Naive thymus-derived CD4-positive, alpha-beta T cell (primary cell): ENCODE results near the gene TARDBP. TPM values are rescaled to one million over a fixed set of nuclear protein-coding genes. Genes with fewer than 3 reads are reported as not detected.

Source experiments
- ATAC-seq: fragments of 150-1000 bp; cut with Tn5 transposase; 2 replicates; pipeline ENCODE4 v1.10.0; 2021; ENCODE audit warnings: mild to moderate bottlenecking, moderate library complexity
- CTCF ChIA-PET: fragments of 350-600 bp; sonication (Branson Sonifier 250); formaldehyde crosslinking; loops from one replicate; lab custom pipeline; 2021; ENCODE audit warnings: antibody characterized with exemption; lab: Charles Lee
- POLR2A ChIA-PET: fragments of 350-600 bp; sonication (Branson Sonifier 250); formaldehyde crosslinking; loops from one replicate; lab custom pipeline; 2021; ENCODE audit warnings: antibody characterized with exemption, inconsistent platforms; lab: Charles Lee
- DNase-seq, 9 donors: peaks; one replicate each; pipeline versions ENCODE4 v3.0.0 to v3.0.0-alpha.2; 2020 to 2022; ENCODE audit warnings: mixed read lengths in 1 of 9
- H3K27ac ChIP-seq: one replicate; pipeline ENCODE4 v1.7.0; 2013; ENCODE audit warnings: mild to moderate bottlenecking, low read depth, low read length, moderate library complexity
- H3K27me3 ChIP-seq, 2 donors: one replicate each; pipeline ENCODE4 v1.7.0; 2013; ENCODE audit warnings: low read length in 2 of 2, mild to moderate bottlenecking in 2 of 2, moderate library complexity in 2 of 2; ENCODE audit not compliant: control insufficient read depth in 2 of 2, insufficient read depth in 2 of 2
- H3K36me3 ChIP-seq, 3 experiments: 1 replicate in 2 of 3; 2 replicates in 1 of 3; pipeline ENCODE4 v1.7.0; 2013; ENCODE audit warnings: low read length in 3 of 3, mild to moderate bottlenecking in 3 of 3, moderate library complexity in 1 of 3; ENCODE audit not compliant: insufficient read depth in 3 of 3, control insufficient read depth in 2 of 3
- H3K4me1 ChIP-seq, 2 donors: one replicate each; pipeline ENCODE4 v1.7.0; 2013; ENCODE audit warnings: low read length in 2 of 2, mild to moderate bottlenecking in 2 of 2, moderate library complexity in 1 of 2; ENCODE audit not compliant: control insufficient read depth in 2 of 2, insufficient read depth in 2 of 2
- H3K4me3 ChIP-seq: 2 replicates; pipeline ENCODE4 v1.7.0; 2013; ENCODE audit warnings: mild to moderate bottlenecking, low read length
- H3K9me3 ChIP-seq, 3 experiments: 1 replicate in 2 of 3; 2 replicates in 1 of 3; pipeline ENCODE4 v1.7.0; 2013; ENCODE audit warnings: low read length in 3 of 3; ENCODE audit not compliant: control insufficient read depth in 2 of 3
- H3K27ac Mint-ChIP-seq, 9 donors: one replicate each; pipeline ENCODE4 v1.8.0; 2020 to 2022; ENCODE audit warnings: mixed read lengths in 9 of 9, mild to moderate bottlenecking in 8 of 9, moderate library complexity in 5 of 9, inconsistent platforms in 2 of 9
- H3K27me3 Mint-ChIP-seq, 5 donors: one replicate each; pipeline ENCODE4 v1.8.0; 2021 to 2022; ENCODE audit warnings: mixed read lengths in 5 of 5, mild to moderate bottlenecking in 1 of 5
- H3K36me3 Mint-ChIP-seq, 5 donors: one replicate each; pipeline ENCODE4 v1.8.0; 2020 to 2022; ENCODE audit warnings: mixed read lengths in 5 of 5, mild to moderate bottlenecking in 3 of 5, inconsistent platforms in 1 of 5
- H3K4me1 Mint-ChIP-seq, 7 donors: one replicate each; pipeline ENCODE4 v1.8.0; 2020 to 2022; ENCODE audit warnings: mixed read lengths in 7 of 7, mild to moderate bottlenecking in 3 of 7, inconsistent platforms in 1 of 7
- H3K4me3 Mint-ChIP-seq, 10 donors: one replicate each; pipeline ENCODE4 v1.8.0; 2020 to 2022; ENCODE audit warnings: mild to moderate bottlenecking in 10 of 10, mixed read lengths in 10 of 10, moderate library complexity in 6 of 10, inconsistent platforms in 2 of 10
- H3K9me3 Mint-ChIP-seq, 11 donors: one replicate each; pipeline ENCODE4 v1.8.0; 2020 to 2022; ENCODE audit warnings: mixed read lengths in 11 of 11, mild to moderate bottlenecking in 4 of 11, inconsistent platforms in 1 of 11, moderate library complexity in 1 of 11
- intact Hi-C, 2 donors: fragments of 100-400 bp; cut with micrococcal nuclease; formaldehyde crosslinking; loops; one replicate each; pipeline ENCODE4 v1.15.1; 2023
- polyA plus RNA-seq, 2 donors: library from polyadenylated mRNA; unstranded; fragments of 300-500 nt; fragmentation: Illumina TruSeq; gene quantifications; one replicate each; pipeline ENCODE4 v1.2.3, GENCODE V29; 2021
- total RNA-seq, 6 experiments: library from RNA in 5 of 6; stranded (reverse) in 5 of 6; gene quantifications; 1 replicate in 5 of 6; 2 replicates in 1 of 6; pipeline ENCODE4 v1.2.3 and lab custom pipeline; 2021 to 2026

TARDBP gene
- total and polyA plus RNA-seq, 7 experiments from 2014 or later: 55.0 to 196 (median 171) TPM

DNA sequence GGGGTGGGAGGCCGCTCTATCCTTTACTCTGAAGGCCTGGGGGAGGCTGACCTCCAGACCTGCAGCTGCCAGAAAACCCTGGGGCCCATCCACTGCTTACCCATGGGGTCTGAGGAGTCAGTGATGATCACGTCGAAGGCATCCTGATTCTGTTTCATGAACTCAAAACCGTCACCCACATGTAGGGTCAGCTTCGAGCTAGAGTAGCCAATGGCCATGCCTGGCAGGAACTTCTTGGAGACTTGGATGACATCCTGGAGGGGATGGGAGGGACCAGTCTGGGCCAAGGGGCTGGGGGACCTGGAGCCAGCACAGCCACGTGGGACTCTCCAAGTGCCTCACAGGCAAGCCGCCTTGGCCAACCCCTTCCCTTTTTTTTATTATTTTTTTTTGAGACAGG lies 44.0 kb downstream of the TARDBP start:
- ChIA-PET CTCF (interaction anchor here (1.2 kb wide), 1 partner anchor 19 kb away, joined by 3 read pairs; no protein-coding TSS in a partner anchor), POLR2A (interaction anchor here (0.6 kb wide), 1 partner anchor 512 kb away, joined by 3 read pairs; no protein-coding TSS in a partner anchor)
- DNase-seq: no peak
- Histone ChIP-seq H3K4me1 (peaks cover 5 to 11% of the 10 kb centered on the region in 2 donors), H3K27ac (no peak overlapping the region), H3K4me3 (no peak overlapping the region), H3K36me3 (peaks cover 0 to 25% (median 5%) of the 10 kb centered on the region in 3 experiments), H3K27me3 (no peaks in the 10 kb centered on the region), H3K9me3 (no peaks in the 10 kb centered on the region)
- intact Hi-C loops: no loop called here
- Mint-ChIP-seq H3K9me3 (no peaks in the 10 kb centered on the region), H3K4me3 (no peak overlapping the region), H3K27me3 (no peaks in the 10 kb centered on the region), H3K27ac (peak overlapping the region in 1 of 9 donors; percentile 12), H3K4me1 (peaks cover 0 to 18% (median 15%) of the 10 kb centered on the region in 7 donors), H3K36me3 (peaks cover 0 to 11% (median 0%) of the 10 kb centered on the region in 5 donors)
- no peak for ATAC-seq

DNA sequence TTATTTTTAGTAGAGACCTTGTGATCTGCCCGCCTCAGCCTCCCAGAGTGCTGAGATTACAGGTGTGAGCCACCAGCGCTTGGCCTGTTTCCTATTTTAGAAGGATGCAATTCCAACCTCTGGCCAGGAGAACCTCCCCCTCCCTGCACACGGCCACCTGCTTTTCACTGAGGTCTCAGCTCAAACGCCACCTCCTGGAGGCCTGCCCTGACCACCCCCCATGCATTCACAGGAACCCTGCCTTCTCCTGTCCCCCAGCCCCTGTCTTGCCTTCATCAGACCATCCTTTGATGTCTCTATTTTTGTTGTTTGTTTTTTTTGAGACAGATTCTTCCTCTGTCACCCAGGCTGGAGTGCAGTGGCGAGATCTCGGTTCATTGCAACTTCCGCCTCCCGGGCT lies 45.0 kb downstream of the TARDBP start:
- H3K4me1 Mint-ChIP-seq: peaks cover 1 to 28% (median 17%) of the 10 kb centered on the region in 7 donors
- no peaks in the 10 kb centered on the region for H3K9me3 Mint-ChIP-seq
- H3K4me3 ChIP-seq: no peak overlapping the region
- no peak overlapping the region for H3K27ac ChIP-seq
- peak overlapping the region in 7 of 10 donors; percentile 25 to 98 (median 46) for H3K4me3 Mint-ChIP-seq
- intact Hi-C loops: no loop called here
- no peaks in the 10 kb centered on the region for H3K9me3 ChIP-seq
- no peaks in the 10 kb centered on the region for H3K27me3 ChIP-seq
- H3K27me3 Mint-ChIP-seq: no peaks in the 10 kb centered on the region
- peaks cover 5 to 19% of the 10 kb centered on the region in 2 donors for H3K4me1 ChIP-seq
- DNase-seq: no peak
- H3K36me3 ChIP-seq: peaks cover 0 to 25% (median 5%) of the 10 kb centered on the region in 3 experiments
- H3K36me3 Mint-ChIP-seq: peaks cover 0 to 11% (median 0%) of the 10 kb centered on the region in 5 donors
- ATAC-seq: no peak
- ChIA-PET POLR2A (interaction anchor here (0.6 to 1.1 kb wide), 4 partner anchors 23 to 585 kb away, joined by 3 to 4 read pairs (median 3); partner anchors contain the start of gene EXOSC10), CTCF (no interaction called here)
- peak overlapping the region in 2 of 9 donors; percentile 31 to 71 for H3K27ac Mint-ChIP-seq

DNA sequence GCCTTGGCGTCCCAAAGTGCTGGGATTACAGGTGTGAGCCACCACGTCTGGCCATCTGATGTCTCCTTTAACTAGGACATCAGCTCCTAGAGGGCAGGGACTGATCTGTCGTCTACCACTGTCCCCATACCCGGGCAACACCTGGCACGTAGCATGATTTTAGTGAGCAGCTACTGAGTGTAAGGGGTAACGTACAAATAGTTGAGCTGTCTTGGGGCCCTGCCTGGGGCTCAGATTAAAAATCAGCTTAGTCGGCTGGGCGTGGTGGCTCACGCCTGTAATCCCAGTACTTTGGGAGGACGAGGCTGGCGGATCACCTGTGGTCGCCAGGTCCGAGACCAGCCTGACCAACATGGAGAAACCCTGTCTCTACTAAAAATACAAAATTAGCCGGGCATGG lies 45.6 kb downstream of the TARDBP start:
- CTCF ChIA-PET: interaction anchor here (0.7 to 1.0 kb wide), 3 partner anchors 20 to 628 kb away, joined by 3 to 5 read pairs (median 3); no protein-coding TSS in a partner anchor
- H3K9me3 ChIP-seq: no peaks in the 10 kb centered on the region
- H3K9me3 Mint-ChIP-seq: no peaks in the 10 kb centered on the region
- H3K4me1 ChIP-seq: peaks cover 5 to 19% of the 10 kb centered on the region in 2 donors
- no peaks in the 10 kb centered on the region for H3K27me3 Mint-ChIP-seq
- no peak overlapping the region for H3K4me3 ChIP-seq
- peaks cover 0 to 11% (median 0%) of the 10 kb centered on the region in 5 donors for H3K36me3 Mint-ChIP-seq
- POLR2A ChIA-PET: interaction anchor here (0.6 to 1.1 kb wide), 4 partner anchors 23 to 43 kb away, joined by 3 to 5 read pairs (median 4); partner anchors contain the start of gene EXOSC10
- peak overlapping the region in 3 of 9 donors; percentile 5 to 73 (median 31) for H3K27ac Mint-ChIP-seq
- H3K27me3 ChIP-seq: no peaks in the 10 kb centered on the region
- peak overlapping the region in 9 of 10 donors; percentile 8 to 98 (median 80) for H3K4me3 Mint-ChIP-seq
- DNase-seq (no peak), ATAC-seq (no peak)
- H3K4me1 Mint-ChIP-seq: peaks cover 6 to 33% (median 21%) of the 10 kb centered on the region in 7 donors
- H3K36me3 ChIP-seq: peaks cover 0 to 25% (median 5%) of the 10 kb centered on the region in 3 experiments
- no peak overlapping the region for H3K27ac ChIP-seq
- intact Hi-C loops: no loop called here

DNA sequence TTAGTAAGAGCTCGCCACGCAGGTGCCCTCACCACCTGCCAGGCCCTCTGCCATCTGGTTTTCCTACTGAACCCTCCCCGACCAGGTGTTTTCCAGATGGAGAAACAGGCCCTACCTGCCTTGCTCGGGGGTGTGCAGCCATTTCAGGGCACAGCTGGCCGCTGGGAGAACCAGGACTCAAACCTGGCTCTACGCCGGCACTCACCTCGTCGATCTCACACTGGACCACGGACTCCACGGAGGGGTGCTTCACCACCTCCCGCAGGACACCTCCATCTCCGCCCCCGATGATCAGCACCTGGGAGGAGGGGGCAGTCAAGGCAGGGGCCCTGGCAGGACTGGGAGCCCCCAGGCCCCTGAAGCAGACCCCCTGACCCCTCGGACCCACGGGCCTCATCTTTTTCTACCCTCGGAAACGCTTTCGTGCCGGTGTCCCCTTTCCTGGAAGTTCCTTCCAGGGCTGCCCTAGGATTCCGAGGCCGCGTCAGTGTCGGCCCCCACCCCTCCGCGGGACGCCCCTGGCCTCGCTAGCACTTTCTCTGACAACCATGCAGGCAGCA lies 46.2 kb downstream of the TARDBP start:
- no peaks in the 10 kb centered on the region for H3K27me3 ChIP-seq
- H3K36me3 Mint-ChIP-seq: peaks cover 0 to 11% (median 0%) of the 10 kb centered on the region in 5 donors
- H3K27ac Mint-ChIP-seq: peak overlapping the region; percentile 32 to 95 (median 82)
- H3K4me1 ChIP-seq: peaks cover 5 to 19% of the 10 kb centered on the region in 2 donors
- H3K4me1 Mint-ChIP-seq: peaks cover 6 to 37% (median 24%) of the 10 kb centered on the region in 7 donors
- ATAC-seq: no peak
- H3K27ac ChIP-seq: peak overlapping the region; percentile 83
- H3K9me3 ChIP-seq: no peaks in the 10 kb centered on the region
- H3K27me3 Mint-ChIP-seq: no peaks in the 10 kb centered on the region
- intact Hi-C loops: no loop called here
- ChIA-PET POLR2A (interaction anchor here (0.7 to 1.1 kb wide), 2 partner anchors 22 to 39 kb away, joined by 3 to 5 read pairs; no protein-coding TSS in a partner anchor), CTCF (interaction anchor here (0.7 to 1.0 kb wide), 4 partner anchors 21 to 683 kb away, joined by 3 to 5 read pairs (median 3); no protein-coding TSS in a partner anchor)
- H3K4me3 ChIP-seq: peak overlapping the region; percentile 65
- DNase-seq: no peak
- H3K36me3 ChIP-seq: peaks cover 0 to 25% (median 5%) of the 10 kb centered on the region in 3 experiments
- no peaks in the 10 kb centered on the region for H3K9me3 Mint-ChIP-seq
- peak overlapping the region; percentile 85 to 98 (median 93) for H3K4me3 Mint-ChIP-seq

GRCh38 chr1:11059155-11059967 lies 46.9 kb downstream of the TARDBP start:
- Histone ChIP-seq H3K36me3 (peaks cover 0 to 20% (median 5%) of the 10 kb centered on the region in 3 experiments), H3K4me1 (peaks cover 5 to 19% of the 10 kb centered on the region in 2 donors), H3K4me3 (peak overlapping the region; percentile 65), H3K9me3 (no peaks in the 10 kb centered on the region), H3K27ac (peak overlapping the region; percentile 83), H3K27me3 (no peaks in the 10 kb centered on the region)
- Mint-ChIP-seq H3K36me3 (peaks cover 0 to 12% (median 0%) of the 10 kb centered on the region in 5 donors), H3K27me3 (no peaks in the 10 kb centered on the region), H3K4me1 (peaks cover 6 to 37% (median 24%) of the 10 kb centered on the region in 7 donors), H3K4me3 (peak overlapping the region; percentile 85 to 98 (median 93)), H3K27ac (peak overlapping the region; percentile 72 to 95 (median 82)), H3K9me3 (no peaks in the 10 kb centered on the region)
- CTCF ChIA-PET: interaction anchor here (2.3 kb wide), 1 partner anchor 21 kb away, joined by 11 read pairs; no protein-coding TSS in a partner anchor
- ATAC-seq (peak; percentile 25), DNase-seq (peak in 3 of 9 donors; percentile 11 to 35 (median 13))
- intact Hi-C loops: no loop called here
- POLR2A ChIA-PET: interaction anchor here (1.0 to 2.9 kb wide), 4 partner anchors 28 to 47 kb away, joined by 3 to 12 read pairs (median 5); partner anchors contain the start of genes EXOSC10 and TARDBP
